ENCODE data around the gene ZNF777. TPM values are rescaled to one million over a fixed set of nuclear protein-coding genes. Genes with fewer than 3 reads are reported as not detected.

The ZNF777 gene
- total RNA-seq, 2 experiments from 2014 or later, result 14.5 to 14.8 TPM

GRCh38 chr7:149456506-149457421, 4.1 kb downstream of the ZNF777 start:
- DNase-seq (no peak), ATAC-seq (ENCODE audit: poor library complexity) (no peak)
- ChIA-PET POLR2A (no interaction called here), CTCF (no interaction called here)
- H3K4me1 Mint-ChIP-seq (ENCODE audit: low read depth), result peaks cover 33% of the 10 kb centered on the region
- Histone ChIP-seq H3K9me3 (ENCODE audit: control insufficient read depth in 1 of 2, insufficient read depth in 1 of 2, low read length in 2 of 2) (no peaks in the 10 kb centered on the region), H3K36me3 (ENCODE audit: insufficient read depth, low read length) (peaks cover 29% of the 10 kb centered on the region), H3K4me1 (ENCODE audit: insufficient read depth, low read length) (peaks cover 25% of the 10 kb centered on the region), H3K27me3 (ENCODE audit: control insufficient read depth in 1 of 2, insufficient read depth in 2 of 2, low read length in 2 of 2) (no peaks in the 10 kb centered on the region), H3K27ac (ENCODE audit: low read depth in 1 of 2, low read length in 2 of 2) (no peak overlapping the region), H3K4me3 (ENCODE audit: low read length) (no peak overlapping the region)
- H3K36me3 Mint-ChIP-seq (ENCODE audit: low read depth), result peaks cover 52% of the 10 kb centered on the region
- no peaks in the 10 kb centered on the region for H3K9me3 Mint-ChIP-seq
- peak overlapping the region; percentile 61 for H3K4me3 Mint-ChIP-seq
- no peaks in the 10 kb centered on the region for H3K27me3 Mint-ChIP-seq
- no peak for TF ChIP-seq CTCF (IDR thresholded peaks at IDR 0.05)
- H3K27ac Mint-ChIP-seq, result no peak overlapping the region
- intact Hi-C loops (cut with DNase I, micrococcal nuclease), result no loop called here

GRCh38 chr7:149455175-149455950, 5.5 kb downstream of the ZNF777 start:
- Mint-ChIP-seq H3K4me3 (peak overlapping the region; percentile 35), H3K36me3 (ENCODE audit: low read depth) (peaks cover 66% of the 10 kb centered on the region)

GRCh38 chr7:149454750-149455149, 6.1 kb downstream of the ZNF777 start:
- H3K4me3 Mint-ChIP-seq, result no peak overlapping the region
- intact Hi-C loops (cut with DNase I, micrococcal nuclease), result no loop called here
- no peak for TF ChIP-seq CTCF (IDR thresholded peaks at IDR 0.05)
- no peaks in the 10 kb centered on the region for H3K9me3 Mint-ChIP-seq
- no peak overlapping the region for H3K27ac Mint-ChIP-seq
- peaks cover 20% of the 10 kb centered on the region for H3K4me1 ChIP-seq (ENCODE audit: insufficient read depth, low read length)
- no peak overlapping the region for H3K27ac ChIP-seq (ENCODE audit: low read depth in 1 of 2, low read length in 2 of 2)
- H3K27me3 Mint-ChIP-seq, result no peaks in the 10 kb centered on the region
- no peak for ATAC-seq (ENCODE audit: poor library complexity)
- peaks cover 44% of the 10 kb centered on the region for H3K36me3 ChIP-seq (ENCODE audit: insufficient read depth, low read length)
- DNase-seq, result no peak
- H3K27me3 ChIP-seq (ENCODE audit: control insufficient read depth in 1 of 2, insufficient read depth in 2 of 2, low read length in 2 of 2), result no peaks in the 10 kb centered on the region
- no peak overlapping the region for H3K4me3 ChIP-seq (ENCODE audit: low read length)
- H3K36me3 Mint-ChIP-seq (ENCODE audit: low read depth), result peaks cover 72% of the 10 kb centered on the region
- ChIA-PET CTCF (no interaction called here), POLR2A (no interaction called here)
- peaks cover 27% of the 10 kb centered on the region for H3K4me1 Mint-ChIP-seq (ENCODE audit: low read depth)
- H3K9me3 ChIP-seq (ENCODE audit: control insufficient read depth in 1 of 2, insufficient read depth in 1 of 2, low read length in 2 of 2), result no peaks in the 10 kb centered on the region

More at GRCh38 chr7:149455175-149455950, 5.5 kb downstream of the ZNF777 start:
- peaks cover 27% of the 10 kb centered on the region for H3K4me1 Mint-ChIP-seq (ENCODE audit: low read depth)
- no peaks in the 10 kb centered on the region for H3K27me3 Mint-ChIP-seq
- no peak overlapping the region for H3K27ac Mint-ChIP-seq
- TF ChIP-seq CTCF (IDR thresholded peaks at IDR 0.05), result no peak
- intact Hi-C loops (cut with DNase I, micrococcal nuclease), result no loop called here
- Histone ChIP-seq H3K27ac (ENCODE audit: low read depth in 1 of 2, low read length in 2 of 2) (no peak overlapping the region), H3K4me3 (ENCODE audit: low read length) (no peak overlapping the region), H3K4me1 (ENCODE audit: insufficient read depth, low read length) (peaks cover 20% of the 10 kb centered on the region), H3K27me3 (ENCODE audit: control insufficient read depth in 1 of 2, insufficient read depth in 2 of 2, low read length in 2 of 2) (no peaks in the 10 kb centered on the region), H3K9me3 (ENCODE audit: control insufficient read depth in 1 of 2, insufficient read depth in 1 of 2, low read length in 2 of 2) (no peaks in the 10 kb centered on the region), H3K36me3 (ENCODE audit: insufficient read depth, low read length) (peaks cover 38% of the 10 kb centered on the region)
- no peaks in the 10 kb centered on the region for H3K9me3 Mint-ChIP-seq
- ATAC-seq (ENCODE audit: poor library complexity) (no peak), DNase-seq (no peak)
- POLR2A ChIA-PET, result no interaction called here
- CTCF ChIA-PET, result no interaction called here

All from CD4-positive, alpha-beta T cell (primary cell).